PC-9 (cell line): ENCODE data around the gene HCAR1. TPM values are rescaled to one million over a fixed set of nuclear protein-coding genes. Genes with fewer than 3 reads are reported as not detected.
"Not testable (repeated sequence)": the region's sequence is repeated elsewhere in the genome, so short reads cannot be mapped to it uniquely, and the experiment has no call there.

Experiments
- BruUV-seq: library from RNA; stranded (reverse); fragments of 400-500 nt; replicated peaks from 2 replicates; lab custom pipeline; 2021; lab: Mats Ljungman, UMichigan
- CTCF ChIA-PET: fragments of 300-600 bp; sonication (Branson Sonifier 250); formaldehyde crosslinking; loops from one replicate; lab custom pipeline; 2022; ENCODE audit warnings: antibody characterized with exemption; lab: Charles Lee
- POLR2A ChIA-PET: fragments of 300-600 bp; sonication (Branson Sonifier 250); formaldehyde crosslinking; loops from one replicate; lab custom pipeline; 2022; ENCODE audit warnings: antibody characterized with exemption; ENCODE audit not compliant: unreplicated experiment; lab: Charles Lee
- DNase-seq, 2 experiments: peaks; one replicate each; pipeline versions ENCODE4 v3.0.0 to v3.0.0-alpha.2; 2015 to 2022; ENCODE audit warnings: mixed read lengths in 1 of 2
- H2AFZ ChIP-seq: fragments of 200-600 bp; sonication (generic); 2 replicates; pipeline ENCODE4 v1.8.1; 2017; ENCODE audit warnings: antibody characterized with exemption
- H3F3A ChIP-seq: fragments of 200-600 bp; sonication (generic); 2 replicates; pipeline ENCODE4 v1.8.1; 2017; ENCODE audit warnings: antibody characterized with exemption, mild to moderate bottlenecking, low read depth; ENCODE audit not compliant: insufficient read depth
- H3K27ac ChIP-seq: fragments of 200-600 bp; sonication (generic); 2 replicates; pipeline ENCODE4 v1.6.1; 2016; ENCODE audit warnings: mixed run types
- H3K27me3 ChIP-seq: fragments of 200-600 bp; sonication (generic); 2 replicates; pipeline ENCODE4 v1.6.1; 2016; ENCODE audit warnings: low read depth, mixed run types; ENCODE audit not compliant: insufficient read depth
- H3K36me3 ChIP-seq: fragments of 200-600 bp; sonication (generic); 2 replicates; pipeline ENCODE4 v1.6.1; 2016; ENCODE audit warnings: low read depth, mixed run types
- H3K4me1 ChIP-seq: fragments of 200-600 bp; sonication (generic); replicated peaks from 2 replicates; pipeline ENCODE4 v1.6.1; 2016; ENCODE audit warnings: mixed run types; ENCODE audit not compliant: insufficient read depth
- H3K4me2 ChIP-seq: fragments of 200-600 bp; sonication (generic); 2 replicates; pipeline ENCODE4 v1.6.1; 2017; ENCODE audit warnings: mixed run types
- H3K4me3 ChIP-seq: fragments of 200-600 bp; sonication (generic); 2 replicates; pipeline ENCODE4 v1.6.1; 2016; ENCODE audit warnings: mixed run types
- H3K79me2 ChIP-seq: fragments of 200-600 bp; sonication (generic); 2 replicates; pipeline ENCODE4 v1.6.1; 2017; ENCODE audit warnings: low read depth, mixed run types
- H3K9me2 ChIP-seq: fragments of 200-600 bp; sonication (generic); 2 replicates; pipeline ENCODE4 v1.8.1; 2017; ENCODE audit warnings: mild to moderate bottlenecking; ENCODE audit not compliant: insufficient read depth
- H3K9me3 ChIP-seq: fragments of 200-600 bp; sonication (generic); 2 replicates; pipeline ENCODE4 v1.8.1; 2016; ENCODE audit warnings: low read depth; ENCODE audit not compliant: insufficient read depth
- H4K20me1 ChIP-seq: fragments of 200-600 bp; sonication (generic); 2 replicates; pipeline ENCODE4 v1.8.1; 2017; ENCODE audit not compliant: insufficient read depth
- EZH2 ChIP-seq: fragments of 200-600 bp; sonication (generic); IDR thresholded peaks from 2 replicates; pipeline ENCODE4 v1.8.0; 2017; ENCODE audit warnings: antibody characterized with exemption, low read depth
- intact Hi-C: fragments of 100-400 bp; cut with micrococcal nuclease; formaldehyde crosslinking; loops from one replicate; pipeline ENCODE4 v1.10.0; 2022; ENCODE audit not compliant: unreplicated experiment
- total RNA-seq: library from RNA; stranded (reverse); gene quantifications from 2 replicates; pipeline ENCODE4 v1.2.3, GENCODE V29; 2021
- TF ChIP-seq, protein P1 (sequence below): fragments of 200-600 bp; sonication (generic); conservative IDR thresholded peaks from 2 replicates; pipeline ENCODE4 v1.6.1; 2017; ENCODE audit warnings: mixed run types, antibody characterized with exemption, mild to moderate bottlenecking, moderate library complexity

Gene HCAR1
- total RNA-seq, 1 experiment from 2014 or later, result 5.2 TPM

DNA sequence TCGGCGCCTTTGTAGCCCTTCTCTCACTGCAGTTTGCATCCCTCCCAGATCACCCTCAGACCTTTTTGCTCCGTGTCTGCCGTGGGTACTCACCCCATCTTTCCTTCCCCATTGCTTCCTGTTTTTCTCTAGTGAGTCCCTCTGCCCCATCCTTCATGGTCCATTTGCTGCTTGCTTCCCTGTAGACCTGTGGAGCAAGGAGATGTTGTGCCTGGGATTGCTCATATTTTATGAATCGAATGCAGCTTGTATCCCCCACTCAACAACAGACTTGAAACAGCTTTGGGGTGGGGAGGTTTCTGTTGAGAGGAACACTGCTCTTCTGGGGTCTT, 22.6 kb upstream of the HCAR1 start:
- Histone ChIP-seq H3K9me2 (no peaks in the 10 kb centered on the region), H3K36me3 (peaks cover 35% of the 10 kb centered on the region), H3K79me2 (peaks cover 55% of the 10 kb centered on the region), H3K9me3 (no peaks in the 10 kb centered on the region), H2AFZ (peak overlapping the region; percentile 87), H3K27me3 (no peaks in the 10 kb centered on the region), H3K4me2 (peak overlapping the region; percentile 84), H4K20me1 (no peaks in the 10 kb centered on the region; the same call in 1 of the 2 replicates), H3K4me1 (peaks cover 25% of the 10 kb centered on the region), H3K4me3 (peak overlapping the region; percentile 86), H3F3A (peaks cover 22% of the 10 kb centered on the region), H3K27ac (peak overlapping the region; percentile 62; the same call in 1 of the 2 replicates)
- intact Hi-C loops, result loop anchor here (2.0 kb wide), 1 partner anchor 252 kb away; the partner anchor contains the start of gene ZCCHC8
- TF ChIP-seq, protein P1, sequence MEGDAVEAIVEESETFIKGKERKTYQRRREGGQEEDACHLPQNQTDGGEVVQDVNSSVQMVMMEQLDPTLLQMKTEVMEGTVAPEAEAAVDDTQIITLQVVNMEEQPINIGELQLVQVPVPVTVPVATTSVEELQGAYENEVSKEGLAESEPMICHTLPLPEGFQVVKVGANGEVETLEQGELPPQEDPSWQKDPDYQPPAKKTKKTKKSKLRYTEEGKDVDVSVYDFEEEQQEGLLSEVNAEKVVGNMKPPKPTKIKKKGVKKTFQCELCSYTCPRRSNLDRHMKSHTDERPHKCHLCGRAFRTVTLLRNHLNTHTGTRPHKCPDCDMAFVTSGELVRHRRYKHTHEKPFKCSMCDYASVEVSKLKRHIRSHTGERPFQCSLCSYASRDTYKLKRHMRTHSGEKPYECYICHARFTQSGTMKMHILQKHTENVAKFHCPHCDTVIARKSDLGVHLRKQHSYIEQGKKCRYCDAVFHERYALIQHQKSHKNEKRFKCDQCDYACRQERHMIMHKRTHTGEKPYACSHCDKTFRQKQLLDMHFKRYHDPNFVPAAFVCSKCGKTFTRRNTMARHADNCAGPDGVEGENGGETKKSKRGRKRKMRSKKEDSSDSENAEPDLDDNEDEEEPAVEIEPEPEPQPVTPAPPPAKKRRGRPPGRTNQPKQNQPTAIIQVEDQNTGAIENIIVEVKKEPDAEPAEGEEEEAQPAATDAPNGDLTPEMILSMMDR, result no peak
- TF ChIP-seq EZH2, result no peak
- no peak for DNase-seq
- POLR2A ChIA-PET, result no interaction called here
- CTCF ChIA-PET, result interaction anchor here (0.6 to 1.6 kb wide), 2 partner anchors 115 to 122 kb away, joined by 8 to 9 read pairs; no protein-coding TSS in a partner anchor
- TSS peak; percentile 60 for BruUV-seq

- H3K27ac ChIP-seq, result peak within 1 kb of the TSS; percentile 62
- H3K36me3 ChIP-seq, result peaks cover 34% of the 10 kb centered on the region
- ChIA-PET POLR2A (interaction anchor here (0.6 kb wide), 3 partner anchors 19 to 1030 kb away, joined by 3 to 5 read pairs (median 3); no protein-coding TSS in a partner anchor), CTCF (interaction anchor here (0.6 to 1.6 kb wide), 2 partner anchors 115 to 122 kb away, joined by 8 to 9 read pairs; no protein-coding TSS in a partner anchor)
- intact Hi-C loops, result loop anchor here (1.0 to 2.0 kb wide), 3 partner anchors 115 to 252 kb away; partner anchors contain the start of genes KNTC1 and ZCCHC8
- TF ChIP-seq, protein P1, result peak; percentile 70
- TF ChIP-seq EZH2, result no peak
- peak within 1 kb of the TSS; percentile 87 for H2AFZ ChIP-seq
- DNase-seq, result peak; percentile 96 to 99
- no TSS peak for BruUV-seq
- H3F3A ChIP-seq, result peaks cover 22% of the 10 kb centered on the region
- H3K4me3 ChIP-seq, result peak within 1 kb of the TSS; percentile 86
- H3K4me1 ChIP-seq, result peaks cover 25% of the 10 kb centered on the region
- peaks cover 50% of the 10 kb centered on the region for H3K79me2 ChIP-seq
- no peaks in the 10 kb centered on the region for H3K27me3 ChIP-seq
- H3K9me2 ChIP-seq, result no peaks in the 10 kb centered on the region
- H4K20me1 ChIP-seq, result no peaks in the 10 kb centered on the region
- peak within 1 kb of the TSS; percentile 84 for H3K4me2 ChIP-seq
- no peaks in the 10 kb centered on the region for H3K9me3 ChIP-seq
Measured at GRCh38 chr12:122752464-122753318, 22.0 kb upstream of the HCAR1 start, which contains the start of gene DENR. Gene DENR, plus strand, starts transcription at chr12:122752824. Its CDS starts 878 bp downstream, at chr12:122753702.

GRCh38 chr12:122750781-122751515, 20.3 kb upstream of the HCAR1 start:
- H3K36me3 ChIP-seq, result peaks cover 21% of the 10 kb centered on the region
- H4K20me1 ChIP-seq, H3K4me3 ChIP-seq, DNase-seq, H3K9me2 ChIP-seq, POLR2A ChIA-PET, CTCF ChIA-PET, H2AFZ ChIP-seq, H3K9me3 ChIP-seq, intact Hi-C loops, H3K27me3 ChIP-seq: not testable (repeated sequence)
- H3K4me2 ChIP-seq, result 0 out of 2 replicates have a peak overlapping the region, but pooled peaks have one; percentile 74
- peaks cover 18% of the 10 kb centered on the region; the same call in 1 of the 2 replicates for H3F3A ChIP-seq
- peaks cover 25% of the 10 kb centered on the region for H3K4me1 ChIP-seq
- TSS peak; percentile 73 for BruUV-seq
- H3K79me2 ChIP-seq, result peaks cover 32% of the 10 kb centered on the region
- peak overlapping the region; percentile 55; the same call in 1 of the 2 replicates for H3K27ac ChIP-seq
